OCI-LY3 (cell line): Measurements from ENCODE around the gene RHCE.
"Not testable (repeated sequence)": the region's sequence is repeated elsewhere in the genome, so short reads cannot be mapped to it uniquely, and the experiment has no call there.

Experiments
- H2AFZ ChIP-seq: fragments of 200-600, 300-600 bp; shearing (Covaris generic); 2 replicates; pipeline ENCODE4 v1.6.0; 2014; ENCODE audit warnings: antibody characterized with exemption, low read depth, low read length
- H3K27ac ChIP-seq: fragments of 200-600, 300-600 bp; sonication (generic); 2 replicates; pipeline ENCODE4 v1.5.1; 2014; ENCODE audit warnings: mild to moderate bottlenecking, low read length, moderate library complexity, mixed read lengths
- H3K27me3 ChIP-seq: fragments of 200-600, 300-600 bp; sonication (generic); 2 replicates; pipeline ENCODE4 v1.6.1; 2014; ENCODE audit warnings: low read depth, low read length, mixed read lengths
- H3K36me3 ChIP-seq: fragments of 200-600, 300-600 bp; sonication (generic); replicated peaks from 2 replicates; pipeline ENCODE3; 2014; ENCODE audit warnings: low read depth, low read length, mixed read lengths
- H3K4me1 ChIP-seq: fragments of 300-600, 200-600 bp; sonication (generic); 2 replicates; pipeline ENCODE4 v1.6.1; 2014; ENCODE audit warnings: low read length, mixed read lengths
- H3K4me2 ChIP-seq: fragments of 200-600, 300-600 bp; sonication (generic); 2 replicates; pipeline ENCODE4 v1.6.1; 2014; ENCODE audit warnings: low read length, mixed read lengths
- H3K4me3 ChIP-seq: fragments of 300-600, 200-600 bp; sonication (generic); 2 replicates; pipeline ENCODE4 v1.5.1; 2014; ENCODE audit warnings: antibody characterized with exemption, mild to moderate bottlenecking, low read length, moderate library complexity
- H3K79me2 ChIP-seq: fragments of 300-600, 200-600 bp; shearing (Covaris generic); 2 replicates; pipeline ENCODE4 v1.6.1; 2014; ENCODE audit warnings: mild to moderate bottlenecking, low read length, mixed read lengths
- H3K9ac ChIP-seq: fragments of 300-600, 200-600 bp; shearing (Covaris generic); 2 replicates; pipeline ENCODE4 v1.6.0; 2014; ENCODE audit warnings: mild to moderate bottlenecking, low read length, moderate library complexity
- H3K9me3 ChIP-seq: fragments of 200-600, 300-600 bp; shearing (Covaris generic); 2 replicates; pipeline ENCODE4 v1.6.1; 2014; ENCODE audit warnings: low read length, mixed read lengths; ENCODE audit not compliant: insufficient read depth
- H4K20me1 ChIP-seq: fragments of 200-600, 300-600 bp; sonication (generic); 2 replicates; pipeline ENCODE4 v1.6.1; 2016; ENCODE audit warnings: low read length, mixed read lengths; ENCODE audit not compliant: insufficient read depth
- EZH2phosphoT487 ChIP-seq: fragments of 200-600 bp; shearing (Covaris generic); IDR thresholded peaks from 2 replicates; pipeline ENCODE4 v1.6.1; 2018; ENCODE audit warnings: antibody characterized with exemption, mixed run types, low read depth
- TF ChIP-seq, protein P1 (sequence below): fragments of 200-600, 300-600 bp; sonication (generic); IDR thresholded peaks from 2 replicates; pipeline ENCODE4 v1.5.1; 2014; ENCODE audit warnings: antibody characterized with exemption, low read length, low read depth

RHCE gene

DNA sequence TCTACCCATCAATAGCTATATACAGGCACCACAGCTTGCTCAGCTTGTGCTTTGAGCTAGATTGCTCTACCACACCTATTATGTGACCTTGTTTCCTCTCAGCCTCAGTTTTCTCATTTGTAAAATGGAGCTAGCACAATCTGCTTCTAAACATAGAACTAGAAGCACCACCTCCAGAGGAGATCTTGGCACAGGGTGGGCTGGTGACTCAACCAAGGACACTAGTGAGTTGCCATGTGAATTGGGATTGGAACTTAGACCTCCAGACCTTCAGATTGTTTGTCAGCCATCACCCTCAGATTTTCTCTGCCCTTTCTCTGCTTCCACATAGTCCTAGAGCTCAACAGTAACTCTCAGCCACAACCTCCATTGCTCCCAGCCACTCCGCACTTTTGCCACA lies 7.1 kb upstream of the RHCE start:
- H3K27ac ChIP-seq: no peak overlapping the region
- no peak overlapping the region for H2AFZ ChIP-seq
- H3K4me1 ChIP-seq: peaks cover 17% of the 10 kb centered on the region
- no peak overlapping the region for H3K4me2 ChIP-seq
- H3K79me2 ChIP-seq: peaks cover 25% of the 10 kb centered on the region
- H4K20me1 ChIP-seq: no peaks in the 10 kb centered on the region
- H3K4me3 ChIP-seq: no peak overlapping the region
- TF ChIP-seq, protein P1, sequence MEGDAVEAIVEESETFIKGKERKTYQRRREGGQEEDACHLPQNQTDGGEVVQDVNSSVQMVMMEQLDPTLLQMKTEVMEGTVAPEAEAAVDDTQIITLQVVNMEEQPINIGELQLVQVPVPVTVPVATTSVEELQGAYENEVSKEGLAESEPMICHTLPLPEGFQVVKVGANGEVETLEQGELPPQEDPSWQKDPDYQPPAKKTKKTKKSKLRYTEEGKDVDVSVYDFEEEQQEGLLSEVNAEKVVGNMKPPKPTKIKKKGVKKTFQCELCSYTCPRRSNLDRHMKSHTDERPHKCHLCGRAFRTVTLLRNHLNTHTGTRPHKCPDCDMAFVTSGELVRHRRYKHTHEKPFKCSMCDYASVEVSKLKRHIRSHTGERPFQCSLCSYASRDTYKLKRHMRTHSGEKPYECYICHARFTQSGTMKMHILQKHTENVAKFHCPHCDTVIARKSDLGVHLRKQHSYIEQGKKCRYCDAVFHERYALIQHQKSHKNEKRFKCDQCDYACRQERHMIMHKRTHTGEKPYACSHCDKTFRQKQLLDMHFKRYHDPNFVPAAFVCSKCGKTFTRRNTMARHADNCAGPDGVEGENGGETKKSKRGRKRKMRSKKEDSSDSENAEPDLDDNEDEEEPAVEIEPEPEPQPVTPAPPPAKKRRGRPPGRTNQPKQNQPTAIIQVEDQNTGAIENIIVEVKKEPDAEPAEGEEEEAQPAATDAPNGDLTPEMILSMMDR: no peak
- no peak for TF ChIP-seq EZH2phosphoT487
- H3K27me3 ChIP-seq: no peaks in the 10 kb centered on the region
- peaks cover 7% of the 10 kb centered on the region for H3K36me3 ChIP-seq
- no peaks in the 10 kb centered on the region for H3K9me3 ChIP-seq
- H3K9ac ChIP-seq: no peak overlapping the region

DNA sequence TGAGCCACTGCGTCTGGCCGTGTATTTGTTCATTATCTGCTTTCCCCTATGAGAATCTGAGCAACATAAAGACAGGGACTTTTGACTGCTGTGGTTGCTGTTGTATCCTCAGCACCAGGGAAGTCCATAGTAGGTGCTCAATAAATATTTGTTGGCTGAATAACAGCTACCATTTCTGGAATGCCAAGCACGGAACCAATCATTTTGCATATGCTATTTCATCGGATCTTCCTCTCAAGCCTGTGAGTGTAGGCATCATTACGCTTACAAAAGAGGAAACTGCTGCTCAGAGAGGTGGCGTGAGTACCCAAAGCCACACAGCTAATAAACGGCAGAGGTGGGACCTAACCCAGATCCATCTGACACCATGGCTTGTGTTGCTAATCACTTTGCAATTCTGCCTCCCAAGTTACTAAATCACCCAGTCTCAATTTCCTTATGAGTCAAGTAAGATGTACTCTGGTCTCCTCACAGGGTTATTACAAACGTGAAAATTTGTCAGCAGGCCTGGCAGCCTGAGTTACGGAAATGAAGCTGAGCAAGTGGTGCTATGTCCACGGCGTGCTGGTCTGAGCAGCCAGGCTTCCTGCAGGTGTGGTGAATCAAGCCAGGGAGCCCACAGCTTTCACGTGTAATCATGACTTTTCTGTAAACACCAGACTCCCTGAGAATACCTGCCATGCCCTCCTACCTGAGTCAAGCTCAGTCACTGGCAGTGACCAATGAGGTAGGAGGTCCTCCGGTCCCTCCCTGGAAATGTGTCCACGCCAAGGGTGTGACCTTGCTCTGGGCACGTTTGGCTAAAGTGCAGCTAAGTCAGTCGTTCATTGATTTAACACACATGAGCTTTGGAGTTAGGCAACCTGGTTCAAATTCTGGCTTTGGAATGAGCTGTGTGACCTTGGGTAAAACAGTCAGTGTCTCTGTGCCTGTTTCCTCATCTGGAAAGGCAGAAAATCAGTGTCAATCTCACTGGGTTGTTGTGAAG lies 4.8 kb upstream of the RHCE start:
- H3K79me2 ChIP-seq: peaks cover 5% of the 10 kb centered on the region
- no peaks in the 10 kb centered on the region for H3K27me3 ChIP-seq
- no peak overlapping the region for H3K4me3 ChIP-seq
- no peak overlapping the region for H3K27ac ChIP-seq
- TF ChIP-seq, protein P1: no peak
- no peak for TF ChIP-seq EZH2phosphoT487
- peaks cover 17% of the 10 kb centered on the region for H3K4me1 ChIP-seq
- peak overlapping the region; percentile 22; the same call in 1 of the 2 replicates for H3K9ac ChIP-seq
- peak overlapping the region; percentile 41; the same call in 1 of the 2 replicates for H2AFZ ChIP-seq
- no peaks in the 10 kb centered on the region for H3K9me3 ChIP-seq
- H3K36me3 ChIP-seq: no peaks in the 10 kb centered on the region
- H4K20me1 ChIP-seq: no peaks in the 10 kb centered on the region
- peak overlapping the region; percentile 39 for H3K4me2 ChIP-seq

DNA sequence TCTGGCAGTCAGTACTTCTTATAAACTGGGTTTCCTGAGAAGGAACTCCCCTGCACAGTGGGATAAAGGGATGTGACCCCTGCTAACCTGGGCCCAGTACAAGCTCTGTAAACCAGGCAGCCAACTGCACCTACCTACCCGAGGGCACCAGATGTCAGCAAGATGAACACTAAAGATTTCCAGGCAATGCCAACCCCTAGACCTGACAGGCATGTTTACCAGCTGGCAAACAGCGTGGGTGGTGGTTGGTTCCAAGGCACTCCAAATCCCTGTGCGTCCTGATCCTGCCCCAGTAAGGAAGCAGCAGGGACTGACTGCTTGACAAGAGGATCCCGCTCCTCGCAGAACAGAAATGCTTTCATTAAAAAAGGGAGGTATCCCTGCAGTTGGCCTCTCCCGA lies 2.6 kb upstream of the RHCE start:
- not testable (repeated sequence) for H2AFZ ChIP-seq, H3K9me3 ChIP-seq

DNA sequence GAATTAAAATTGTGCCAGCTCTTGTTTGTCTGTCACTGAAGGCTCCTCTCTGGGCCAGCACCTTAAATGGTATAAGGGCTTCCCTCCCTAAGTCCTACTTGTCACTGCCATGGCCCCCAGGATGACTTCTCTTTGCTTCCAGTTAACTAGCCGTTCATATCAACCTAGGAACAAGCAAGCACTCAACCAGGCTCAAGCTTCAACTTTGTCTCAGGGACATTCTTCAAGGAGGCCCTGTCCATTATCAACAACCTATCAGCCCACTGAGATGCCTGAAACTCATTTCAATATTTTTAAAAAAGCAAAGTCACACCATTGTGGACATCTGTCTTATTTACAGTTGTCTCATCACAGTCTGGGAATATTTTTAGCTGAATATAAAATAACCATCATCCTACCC lies 1.3 kb downstream of the RHCE start:
- not testable (repeated sequence) for H3K36me3 ChIP-seq, H3K9me3 ChIP-seq, H4K20me1 ChIP-seq, H3K4me3 ChIP-seq, H3K27ac ChIP-seq, H3K27me3 ChIP-seq, H2AFZ ChIP-seq, H3K4me2 ChIP-seq, H3K79me2 ChIP-seq, H3K9ac ChIP-seq, H3K4me1 ChIP-seq

More for the DNA sequence above, 2.6 kb upstream of the RHCE start:
- not testable (repeated sequence) for H3K9ac ChIP-seq, H3K27me3 ChIP-seq, H3K4me3 ChIP-seq, H4K20me1 ChIP-seq, H3K79me2 ChIP-seq, H3K4me2 ChIP-seq, H3K27ac ChIP-seq, H3K36me3 ChIP-seq
- peaks cover 13% of the 10 kb centered on the region for H3K4me1 ChIP-seq

DNA sequence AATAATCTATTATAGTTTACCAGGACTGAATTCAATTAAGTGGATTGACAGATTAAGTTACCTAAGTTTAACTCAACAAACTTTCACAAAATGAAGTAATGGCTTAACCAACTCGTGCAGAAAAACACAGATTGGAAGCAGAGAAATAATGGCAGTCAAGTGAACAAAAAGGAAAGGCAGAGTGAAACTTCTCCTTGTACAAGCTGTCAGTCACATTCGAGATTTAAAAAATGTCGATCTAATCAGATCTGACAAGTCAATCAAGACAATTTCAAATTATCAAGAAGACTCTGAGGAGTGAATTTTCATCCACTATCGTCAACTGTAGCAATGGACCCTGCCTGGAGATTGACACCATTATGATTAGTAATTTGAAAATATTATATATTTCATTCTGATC lies 3.3 kb downstream of the RHCE start:
- H3K36me3 ChIP-seq, H3K9me3 ChIP-seq, H3K4me3 ChIP-seq, H3K27me3 ChIP-seq, H3K4me1 ChIP-seq, H3K27ac ChIP-seq, H3K79me2 ChIP-seq, H3K4me2 ChIP-seq, H2AFZ ChIP-seq, H4K20me1 ChIP-seq, H3K9ac ChIP-seq: not testable (repeated sequence)

DNA sequence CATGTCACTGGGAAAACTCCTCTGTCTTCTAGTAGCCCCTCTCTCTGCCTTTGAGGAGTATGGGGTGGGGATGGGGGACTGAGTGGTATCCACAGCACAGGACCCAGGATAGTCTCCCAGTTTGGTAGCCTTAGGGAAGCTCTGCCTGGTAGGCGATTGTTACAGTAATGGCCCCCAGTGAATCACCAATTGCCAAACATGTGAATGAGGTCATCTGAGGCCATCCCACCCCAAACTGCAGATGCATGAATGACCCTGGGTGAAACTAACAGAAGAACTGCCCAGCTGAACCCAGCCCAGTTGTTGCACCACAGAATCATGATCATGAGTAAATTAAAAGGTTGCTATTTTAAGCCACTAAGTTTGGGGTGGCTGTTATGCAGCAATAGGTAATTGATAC lies 6.0 kb downstream of the RHCE start:
- H3K27me3 ChIP-seq, H3K36me3 ChIP-seq, H3K9ac ChIP-seq, H3K79me2 ChIP-seq, H2AFZ ChIP-seq, H3K27ac ChIP-seq, H3K4me2 ChIP-seq, H3K4me1 ChIP-seq, H4K20me1 ChIP-seq, H3K4me3 ChIP-seq, H3K9me3 ChIP-seq: not testable (repeated sequence)

DNA sequence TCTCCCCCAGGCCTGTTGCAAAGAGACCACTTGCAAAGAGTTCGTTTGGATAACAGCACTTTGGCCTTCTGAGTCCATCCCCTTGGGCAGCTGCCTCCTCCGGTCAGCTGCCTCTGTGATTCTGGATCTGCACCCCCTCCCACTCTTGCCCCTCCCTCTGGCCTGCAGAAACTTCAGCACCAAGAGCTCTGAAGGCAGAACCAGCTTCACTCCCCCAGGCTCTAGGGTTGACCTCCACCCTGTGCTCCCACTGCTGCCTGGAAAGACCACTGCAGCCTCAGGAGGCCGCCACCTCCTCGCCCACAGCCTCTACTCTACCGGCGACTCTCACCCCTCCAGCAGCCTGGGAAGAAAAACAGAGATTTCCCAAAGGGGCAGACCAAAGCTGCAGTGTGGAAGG lies 6.5 kb downstream of the RHCE start:
- H3K4me3 ChIP-seq, H3K4me2 ChIP-seq, H4K20me1 ChIP-seq, H3K9me3 ChIP-seq, H3K79me2 ChIP-seq, H3K27me3 ChIP-seq, H3K36me3 ChIP-seq, H3K27ac ChIP-seq, H2AFZ ChIP-seq, H3K4me1 ChIP-seq, H3K9ac ChIP-seq: not testable (repeated sequence)
